HepG2 (cell line): ENCODE measurements around the gene CAMTA1. TPM values are rescaled to one million over a fixed set of nuclear protein-coding genes. Genes with fewer than 3 reads are reported as not detected.

Experiments
- ATAC-seq: fragments of 200-7000 bp; cut with Tn5 transposase; 3 replicates; pipeline ENCODE4 v1.9.1; 2020; ENCODE audit warnings: mild to moderate bottlenecking, moderate library complexity
- BruUV-seq: library from RNA; stranded (reverse); fragments of 400-500 nt; replicated peaks from 2 replicates; lab custom pipeline; 2021; lab: Mats Ljungman, UMichigan
- CTCF ChIA-PET: fragments of 300-600 bp; formaldehyde crosslinking; extraction: SDS; loops from one replicate; lab custom pipeline; 2021; ENCODE audit warnings: low total read pairs, inconsistent platforms, low intra/inter-chr PET ratio; lab: Yijun Ruan, JAX
- POLR2A ChIA-PET: fragments of 350-600 bp; sonication (Branson Sonifier 250); formaldehyde crosslinking; loops from one replicate; lab custom pipeline; 2020; ENCODE audit warnings: antibody characterized with exemption, inconsistent platforms; lab: Yijun Ruan, JAX
- DNase-seq: peaks from one replicate; pipeline ENCODE4 v3.0.0-alpha.2; 2015; ENCODE audit warnings: low spot score
- FAIRE-seq: peaks from 3 replicates; lab custom pipeline; 2011; peaks lifted over from hg19 to GRCh38; lab: Jason Lieb, UNC
- H2AFZ ChIP-seq: one replicate; pipeline ENCODE4 v1.6.1; 2011; ENCODE audit warnings: low read length, inconsistent platforms
- H3K27ac ChIP-seq: fragments of 300-600 bp; 3 replicates; pipeline ENCODE4 v1.8.0; 2011; ENCODE audit warnings: mixed run types, mild to moderate bottlenecking, mixed read lengths, low read length, inconsistent platforms; ENCODE audit not compliant: insufficient read depth; ENCODE audit errors: extremely low read length
- H3K27me3 ChIP-seq, 2 experiments: fragments of 200-600 bp in 1 of 2; 2 replicates in 1 of 2; 3 replicates in 1 of 2; pipeline versions ENCODE4 v1.6.0 to v1.8.0; 2011; ENCODE audit warnings: low read length in 2 of 2, mild to moderate bottlenecking in 2 of 2, moderate library complexity in 2 of 2, inconsistent platforms in 1 of 2; ENCODE audit not compliant: insufficient read depth in 2 of 2, control insufficient read depth in 1 of 2
- H3K36me3 ChIP-seq, 2 experiments: fragments of 200-600 bp in 1 of 2; replicated peaks in 1 of 2; 2 replicates in 1 of 2; 3 replicates in 1 of 2; pipeline versions ENCODE4 v1.5.1 to v1.8.0; 2011; ENCODE audit warnings: low read length in 2 of 2, inconsistent platforms in 1 of 2; ENCODE audit not compliant: insufficient read depth in 2 of 2, control insufficient read depth in 1 of 2
- H3K4me1 ChIP-seq: 2 replicates; pipeline ENCODE4 v1.5.1; 2012; ENCODE audit warnings: low read length, inconsistent platforms; ENCODE audit not compliant: insufficient read depth
- H3K4me2 ChIP-seq: 2 replicates; pipeline ENCODE4 v1.6.0; 2011; ENCODE audit warnings: low read depth, low read length, inconsistent platforms
- H3K4me3 ChIP-seq, 3 experiments: fragments of 200-600 bp in 1 of 3; sonication (generic), shearing (Covaris generic) in 1 of 3; replicated peaks in 1 of 3; 2 replicates each; pipeline ENCODE4 v1.5.1; 2011 to 2016; ENCODE audit warnings: low read length in 3 of 3, inconsistent platforms in 2 of 3, low read depth in 2 of 3, mild to moderate bottlenecking in 2 of 3, control low read depth in 1 of 3, mixed read lengths in 1 of 3; ENCODE audit not compliant: insufficient read depth in 1 of 3
- H3K79me2 ChIP-seq: one replicate; pipeline ENCODE4 v1.6.1; 2011; ENCODE audit warnings: low read length, inconsistent platforms; ENCODE audit not compliant: insufficient read depth
- H3K9ac ChIP-seq: 2 replicates; pipeline ENCODE4 v1.6.0; 2011; ENCODE audit warnings: mild to moderate bottlenecking, low read depth, low read length, inconsistent platforms; ENCODE audit not compliant: insufficient read depth
- H3K9me3 ChIP-seq: 2 replicates; pipeline ENCODE4 v1.5.1; 2012; ENCODE audit warnings: mild to moderate bottlenecking, low read length
- H4K20me1 ChIP-seq: 2 replicates; pipeline ENCODE4 v1.6.0; 2011; ENCODE audit warnings: inconsistent platforms, mild to moderate bottlenecking, low read length, moderate library complexity; ENCODE audit not compliant: insufficient read depth
- IKZF4 ChIP-seq: sonication (generic); formaldehyde crosslinking; IDR thresholded peaks from 2 replicates; pipeline ENCODE4 v1.5.1; 2020; ENCODE audit warnings: borderline replicate concordance, mild to moderate bottlenecking, low read depth, missing genetic modification reagents; ENCODE audit errors: not compliant biosample characterization
- KLF15 ChIP-seq: sonication (generic); formaldehyde crosslinking; IDR thresholded peaks from 2 replicates; pipeline ENCODE4 v1.8.1; 2023; ENCODE audit warnings: borderline replicate concordance, mild to moderate bottlenecking, inconsistent platforms, missing genetic modification reagents, mixed read lengths
- MXD4 ChIP-seq: IDR thresholded peaks from 2 replicates; pipeline ENCODE4 v1.6.1; 2016; ENCODE audit warnings: mild to moderate bottlenecking, missing biosample characterization, missing genetic modification reagents
- NFYC ChIP-seq: IDR thresholded peaks from 2 replicates; pipeline ENCODE4 v1.6.1; 2016; ENCODE audit warnings: missing genetic modification reagents, missing compliant biosample characterization
- RBM22 ChIP-seq: fragments of 200-400 bp; formaldehyde crosslinking; optimal IDR thresholded peaks from 2 replicates; pipeline ENCODE3; 2017; ENCODE audit warnings: mild to moderate bottlenecking, low read length, moderate library complexity
- RBM39 ChIP-seq: fragments of 200-400 bp; formaldehyde crosslinking; IDR thresholded peaks from one replicate; pipeline ENCODE4 v1.6.1; 2018; ENCODE audit warnings: antibody characterized with exemption, mild to moderate bottlenecking, low read depth, low read length; ENCODE audit not compliant: poor library complexity, severe bottlenecking
- ZIK1 ChIP-seq: sonication (generic); formaldehyde crosslinking; IDR thresholded peaks from 2 replicates; pipeline ENCODE4 v1.5.0; 2020; ENCODE audit warnings: mild to moderate bottlenecking, low read depth, missing genetic modification reagents, borderline replicate concordance
- ZNF136 ChIP-seq: sonication (generic); formaldehyde crosslinking; IDR thresholded peaks from 2 replicates; pipeline ENCODE4 v1.8.1; 2022; ENCODE audit warnings: low read depth, mild to moderate bottlenecking, moderate library complexity, missing genetic modification reagents
- ZNF225 ChIP-seq: sonication (generic); formaldehyde crosslinking; IDR thresholded peaks from 2 replicates; pipeline ENCODE4 v1.4.0; 2020; ENCODE audit warnings: mild to moderate bottlenecking, missing genetic modification reagents
- ZNF598 ChIP-seq: sonication (generic); formaldehyde crosslinking; IDR thresholded peaks from 2 replicates; pipeline ENCODE4 v1.5.1; 2020; ENCODE audit warnings: mild to moderate bottlenecking, missing genetic modification reagents, borderline replicate concordance
- WGBS: methylation state at CpG from one replicate; pipeline ENCODE4 v1.1.6; 2017; ENCODE audit warnings: low lambda C conversion rate; 5-methylcytosine and 5-hydroxymethylcytosine counted together
- in situ Hi-C: cut with HindIII; loops from 2 replicates; pipeline ENCODE4 v1.10.0; 2017; ENCODE audit warnings: low pct_unique_long_range_greater_than_20kb; ENCODE audit not compliant: extremely low pct_ligation_motif_present
- intact Hi-C: fragments of 100-400 bp; cut with micrococcal nuclease; formaldehyde crosslinking; loops from one replicate; pipeline ENCODE4 v1.10.0; 2022; ENCODE audit not compliant: unreplicated experiment
- polyA plus RNA-seq, 8 experiments: library from polyadenylated mRNA; depleted of rRNA in 3 of 8; stranded (reverse) in 7 of 8; unstranded in 1 of 8; fragments of >200 nt; fragmentation: Illumina TruSeq in 4 of 8; extraction: Trizol in 4 of 8; gene quantifications; 2 replicates each; pipeline versions ENCODE4 v1.2.1 to v1.2.3, GENCODE V29; 2011 to 2016; ENCODE audit warnings: low read depth in 4 of 8, missing spikeins in 1 of 8, mixed read lengths in 1 of 8; ENCODE audit not compliant: insufficient read depth in 1 of 8
- total RNA-seq, 5 experiments: library from RNA; depleted of rRNA; stranded (reverse); fragments of >200 nt; fragmentation: Illumina TruSeq; extraction: Trizol; gene quantifications; 2 replicates each; pipeline ENCODE4 v1.2.3, GENCODE V29; 2016; ENCODE audit warnings: low read depth in 1 of 5
- TF ChIP-seq, protein P1 (sequence below): sonication (generic); formaldehyde crosslinking; IDR thresholded peaks from 2 replicates; pipeline ENCODE4 v1.5.0; 2020; ENCODE audit warnings: missing genetic modification reagents
- TF ChIP-seq, protein P2 (sequence below): IDR thresholded peaks from 2 replicates; pipeline ENCODE4 v1.6.1; 2016
- TF ChIP-seq, protein P3 (sequence below): sonication (generic); formaldehyde crosslinking; IDR thresholded peaks from 2 replicates; pipeline ENCODE4 v1.5.1; 2020; ENCODE audit warnings: missing genetic modification reagents, mild to moderate bottlenecking, borderline replicate concordance

The CAMTA1 gene
- total and polyA plus RNA-seq, 2 of the 13 experiments (the other 11 are each of a cell fraction or from before 2014, with no cell fraction given) = 25.0 to 36.4 TPM

DNA sequence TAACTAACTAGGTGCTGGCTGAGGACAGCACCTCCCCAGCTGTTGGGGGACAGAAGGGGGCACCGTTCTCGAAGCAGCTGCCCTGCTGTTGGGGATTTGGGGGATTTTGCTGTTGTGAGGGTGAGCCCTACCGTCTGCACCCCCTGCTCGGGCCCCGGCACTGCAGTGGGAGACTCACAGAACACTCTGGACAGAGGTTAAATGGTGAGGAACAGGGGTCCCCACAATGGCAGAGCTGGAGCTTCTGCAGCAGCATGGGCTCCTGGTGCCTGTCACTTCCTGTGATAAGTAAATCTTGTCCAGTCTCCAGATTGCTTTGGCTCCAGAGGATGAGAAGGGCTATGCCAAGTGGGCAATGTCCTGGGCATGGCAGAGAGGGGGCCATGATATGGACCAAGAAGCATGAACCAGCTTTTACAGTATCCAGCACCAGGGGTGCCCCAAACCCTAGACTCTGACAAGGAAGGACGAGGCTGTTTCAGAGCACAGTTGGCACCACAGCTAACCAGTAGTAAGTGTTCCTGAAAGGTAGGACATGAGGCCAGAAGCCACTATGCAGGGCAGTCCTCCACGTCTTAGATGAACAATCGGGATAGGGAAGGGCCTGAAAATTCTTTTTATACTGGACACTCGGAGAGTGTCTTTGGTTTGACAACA is 620.7 kb downstream of the CAMTA1 start:
- Histone ChIP-seq H3K36me3 (no peaks in the 10 kb centered on the region), H3K9ac (no peak overlapping the region), H2AFZ (no peak overlapping the region), H4K20me1 (no peaks in the 10 kb centered on the region), H3K9me3 (no peaks in the 10 kb centered on the region), H3K27ac (no peak overlapping the region), H3K4me2 (no peak overlapping the region), H3K27me3 (peaks cover 2 to 3% of the 10 kb centered on the region in 2 experiments; a peak in 1 of 5 replicates), H3K4me1 (no peaks in the 10 kb centered on the region), H3K79me2 (no peaks in the 10 kb centered on the region), H3K4me3 (no peak overlapping the region)
- BruUV-seq = no TSS peak
- POLR2A ChIA-PET = no interaction called here
- TF ChIP-seq ZNF598 (CRISPR knock-in tag) (no peak), ZIK1 (CRISPR knock-in tag) (no peak), RBM39 (no peak), NFYC (CRISPR knock-in tag) (no peak)
- FAIRE-seq (no peak), ATAC-seq (no peak), DNase-seq (no peak)
- WGBS = 15% methylated on average over 8 of the region's 9 CpGs
- intact Hi-C loops = no loop called here
- CTCF ChIA-PET = no interaction called here
- in situ Hi-C loops = no loop called here

DNA sequence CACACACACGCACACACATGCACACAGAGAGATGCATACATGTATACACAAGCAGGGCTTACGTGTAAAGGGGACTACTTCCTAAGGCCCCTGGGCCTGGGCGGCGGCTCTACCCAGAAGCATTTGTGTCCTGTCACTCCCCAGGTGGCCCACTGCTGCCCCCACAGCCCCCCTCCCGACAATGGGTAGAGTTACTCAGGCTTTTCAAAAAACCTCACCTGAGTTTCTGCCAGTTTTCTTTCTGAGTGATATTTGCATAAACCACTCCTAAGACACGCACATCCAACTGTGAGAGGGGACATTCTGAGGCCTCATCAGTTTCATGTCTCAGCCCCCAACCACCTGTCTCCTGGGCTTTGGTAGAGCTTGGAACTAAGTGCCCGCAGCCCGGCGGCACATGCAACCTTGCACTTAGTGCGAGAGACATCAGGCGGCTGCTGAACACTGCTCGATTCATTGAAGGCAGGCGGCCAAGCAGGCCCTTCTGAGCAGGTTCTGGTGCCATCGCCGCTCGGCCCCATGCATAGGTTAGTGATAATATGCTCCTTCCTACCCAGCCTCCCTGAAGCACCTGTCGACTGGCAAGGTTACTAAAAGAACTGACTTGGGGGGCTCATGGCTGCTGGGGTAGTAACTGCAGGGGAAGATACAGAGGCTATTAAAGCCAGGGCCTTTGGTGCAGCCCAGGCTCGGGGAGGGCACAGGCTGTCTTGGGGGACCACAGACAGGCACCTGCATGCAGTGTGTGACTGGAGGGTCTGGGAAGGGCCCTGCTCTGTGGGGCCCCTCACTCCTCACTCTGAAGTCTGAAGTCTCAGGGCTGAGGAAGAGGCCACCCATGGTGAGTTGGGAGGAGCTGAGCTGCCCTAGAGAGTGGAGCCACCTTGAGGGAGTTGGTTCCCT is 621.6 kb downstream of the CAMTA1 start:
- Histone ChIP-seq H3K9ac (no peak overlapping the region), H3K4me2 (no peak overlapping the region), H3K27me3 (peaks cover 2 to 3% of the 10 kb centered on the region in 2 experiments; a peak in 1 of 5 replicates), H3K36me3 (no peaks in the 10 kb centered on the region), H3K4me3 (no peak overlapping the region), H3K27ac (no peak overlapping the region), H3K4me1 (no peaks in the 10 kb centered on the region), H3K9me3 (no peaks in the 10 kb centered on the region), H4K20me1 (no peaks in the 10 kb centered on the region), H2AFZ (no peak overlapping the region), H3K79me2 (no peaks in the 10 kb centered on the region)
- CTCF ChIA-PET = no interaction called here
- WGBS = 34% methylated on average over 3 of the region's 18 CpGs
- ATAC-seq (no peak), DNase-seq (no peak), FAIRE-seq (no peak)
- intact Hi-C loops = no loop called here
- BruUV-seq = no TSS peak
- POLR2A ChIA-PET = no interaction called here
- in situ Hi-C loops = no loop called here
- TF ChIP-seq, protein P1, sequence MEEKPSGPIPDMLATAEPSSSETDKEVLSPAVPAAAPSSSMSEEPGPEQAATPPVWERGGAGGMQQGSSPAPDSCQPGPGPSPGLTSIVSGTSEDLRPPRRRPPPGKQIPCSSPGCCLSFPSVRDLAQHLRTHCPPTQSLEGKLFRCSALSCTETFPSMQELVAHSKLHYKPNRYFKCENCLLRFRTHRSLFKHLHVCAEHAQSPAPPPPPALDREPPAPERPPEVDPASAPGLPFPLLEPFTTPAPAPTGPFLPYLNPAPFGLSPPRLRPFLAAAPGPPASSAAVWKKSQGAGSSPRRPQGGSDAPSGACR (CRISPR knock-in tag) = no peak
- TF ChIP-seq IKZF4 (CRISPR knock-in tag) (no peak), ZNF136 (CRISPR knock-in tag) (no peak), RBM22 (no peak), KLF15 (no peak), MXD4 (CRISPR knock-in tag) (no peak), ZNF225 (CRISPR knock-in tag) (no peak)
- TF ChIP-seq, protein P2, sequence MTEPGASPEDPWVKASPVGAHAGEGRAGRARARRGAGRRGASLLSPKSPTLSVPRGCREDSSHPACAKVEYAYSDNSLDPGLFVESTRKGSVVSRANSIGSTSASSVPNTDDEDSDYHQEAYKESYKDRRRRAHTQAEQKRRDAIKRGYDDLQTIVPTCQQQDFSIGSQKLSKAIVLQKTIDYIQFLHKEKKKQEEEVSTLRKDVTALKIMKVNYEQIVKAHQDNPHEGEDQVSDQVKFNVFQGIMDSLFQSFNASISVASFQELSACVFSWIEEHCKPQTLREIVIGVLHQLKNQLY = no peak
- TF ChIP-seq, protein P3, sequence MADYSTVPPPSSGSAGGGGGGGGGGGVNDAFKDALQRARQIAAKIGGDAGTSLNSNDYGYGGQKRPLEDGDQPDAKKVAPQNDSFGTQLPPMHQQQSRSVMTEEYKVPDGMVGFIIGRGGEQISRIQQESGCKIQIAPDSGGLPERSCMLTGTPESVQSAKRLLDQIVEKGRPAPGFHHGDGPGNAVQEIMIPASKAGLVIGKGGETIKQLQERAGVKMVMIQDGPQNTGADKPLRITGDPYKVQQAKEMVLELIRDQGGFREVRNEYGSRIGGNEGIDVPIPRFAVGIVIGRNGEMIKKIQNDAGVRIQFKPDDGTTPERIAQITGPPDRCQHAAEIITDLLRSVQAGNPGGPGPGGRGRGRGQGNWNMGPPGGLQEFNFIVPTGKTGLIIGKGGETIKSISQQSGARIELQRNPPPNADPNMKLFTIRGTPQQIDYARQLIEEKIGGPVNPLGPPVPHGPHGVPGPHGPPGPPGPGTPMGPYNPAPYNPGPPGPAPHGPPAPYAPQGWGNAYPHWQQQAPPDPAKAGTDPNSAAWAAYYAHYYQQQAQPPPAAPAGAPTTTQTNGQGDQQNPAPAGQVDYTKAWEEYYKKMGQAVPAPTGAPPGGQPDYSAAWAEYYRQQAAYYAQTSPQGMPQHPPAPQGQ (CRISPR knock-in tag) = no peak
